Hepatocyte (in vitro differentiated cells): Measurements from ENCODE around the gene TBX15. TPM values are rescaled to one million over a fixed set of nuclear protein-coding genes. Genes with fewer than 3 reads are reported as not detected.

ENCODE experiments used
- DNase-seq: peaks from one replicate; pipeline ENCODE4 v3.0.0-alpha.2; 2016; ENCODE audit warnings: low spot score
- H2AFZ ChIP-seq: fragments of 200-600 bp; sonication (generic); 2 replicates; pipeline ENCODE4 v1.6.0; 2016; ENCODE audit warnings: antibody characterized with exemption, mild to moderate bottlenecking
- H3K27ac ChIP-seq: fragments of 200-600 bp; sonication (generic); 2 replicates; pipeline ENCODE4 v1.5.1; 2016; ENCODE audit warnings: mild to moderate bottlenecking
- H3K27me3 ChIP-seq: fragments of 200-600 bp; sonication (generic); 2 replicates; pipeline ENCODE4 v1.6.1; 2016
- H3K36me3 ChIP-seq: fragments of 200-600 bp; sonication (generic); replicated peaks from 2 replicates; pipeline ENCODE4 v1.5.1; 2016; ENCODE audit warnings: low read depth; ENCODE audit not compliant: insufficient read depth
- H3K4me1 ChIP-seq: fragments of 200-600 bp; sonication (generic); 2 replicates; pipeline ENCODE4 v1.5.1; 2016; ENCODE audit warnings: mild to moderate bottlenecking, moderate library complexity; ENCODE audit not compliant: insufficient read depth
- H3K4me2 ChIP-seq: fragments of 200-600 bp; sonication (generic); 2 replicates; pipeline ENCODE4 v1.6.0; 2016
- H3K4me3 ChIP-seq: fragments of 200-600 bp; sonication (generic); 2 replicates; pipeline ENCODE4 v1.5.1; 2016; ENCODE audit warnings: mild to moderate bottlenecking
- H3K79me2 ChIP-seq: fragments of 200-600 bp; sonication (generic); 2 replicates; pipeline ENCODE4 v1.6.0; 2017; ENCODE audit warnings: mild to moderate bottlenecking
- H3K9me2 ChIP-seq: fragments of 200-600 bp; sonication (generic); replicated peaks from 2 replicates; pipeline ENCODE4 v1.6.0; 2017; ENCODE audit warnings: mild to moderate bottlenecking; ENCODE audit not compliant: insufficient read depth
- H3K9me3 ChIP-seq: fragments of 200-600 bp; sonication (generic); 2 replicates; pipeline ENCODE4 v1.5.1; 2016; ENCODE audit warnings: low read depth, mild to moderate bottlenecking
- H4K20me1 ChIP-seq: fragments of 200-600 bp; sonication (generic); 2 replicates; pipeline ENCODE4 v1.6.0; 2016; ENCODE audit warnings: mild to moderate bottlenecking; ENCODE audit not compliant: insufficient read depth, poor library complexity, severe bottlenecking
- EZH2 ChIP-seq: fragments of 200-600 bp; sonication (generic); IDR thresholded peaks from 2 replicates; pipeline ENCODE4 v1.6.1; 2016; ENCODE audit warnings: antibody characterized with exemption, mild to moderate bottlenecking, borderline replicate concordance
- EZH2phosphoT487 ChIP-seq: fragments of 200-600 bp; sonication (generic); IDR thresholded peaks from one replicate; pipeline ENCODE4 v1.6.1; 2018; ENCODE audit warnings: antibody characterized with exemption, mild to moderate bottlenecking, low read depth, moderate library complexity; ENCODE audit not compliant: unreplicated experiment, severe bottlenecking
- WGBS: methylation state at CpG from one replicate; pipeline ENCODE4 v1.1.6; 2016; ENCODE audit warnings: low lambda C conversion rate; ENCODE audit errors: missing lambda C conversion rate; 5-methylcytosine and 5-hydroxymethylcytosine counted together
- polyA plus RNA-seq: library from polyadenylated mRNA; unstranded; fragments of >200 nt; fragmentation: Nextera tagmentation; extraction: Ambion mirVana; gene quantifications from 2 replicates; pipeline ENCODE4 v1.2.1, GENCODE V29; 2016
- total RNA-seq: library from RNA; depleted of rRNA; stranded (reverse); fragments of >200 nt; gene quantifications from 2 replicates; pipeline ENCODE4 v1.2.3, GENCODE V29; 2014
- TF ChIP-seq, protein P1 (sequence below): fragments of 200-600 bp; sonication (generic); IDR thresholded peaks from 2 replicates; pipeline ENCODE4 v1.5.1; 2016; ENCODE audit warnings: antibody characterized with exemption, mild to moderate bottlenecking; ENCODE audit not compliant: poor library complexity

TBX15 gene
- total and polyA plus RNA-seq, 2 experiments from 2014 or later, result 1.6 to 3.8 TPM

DNA sequence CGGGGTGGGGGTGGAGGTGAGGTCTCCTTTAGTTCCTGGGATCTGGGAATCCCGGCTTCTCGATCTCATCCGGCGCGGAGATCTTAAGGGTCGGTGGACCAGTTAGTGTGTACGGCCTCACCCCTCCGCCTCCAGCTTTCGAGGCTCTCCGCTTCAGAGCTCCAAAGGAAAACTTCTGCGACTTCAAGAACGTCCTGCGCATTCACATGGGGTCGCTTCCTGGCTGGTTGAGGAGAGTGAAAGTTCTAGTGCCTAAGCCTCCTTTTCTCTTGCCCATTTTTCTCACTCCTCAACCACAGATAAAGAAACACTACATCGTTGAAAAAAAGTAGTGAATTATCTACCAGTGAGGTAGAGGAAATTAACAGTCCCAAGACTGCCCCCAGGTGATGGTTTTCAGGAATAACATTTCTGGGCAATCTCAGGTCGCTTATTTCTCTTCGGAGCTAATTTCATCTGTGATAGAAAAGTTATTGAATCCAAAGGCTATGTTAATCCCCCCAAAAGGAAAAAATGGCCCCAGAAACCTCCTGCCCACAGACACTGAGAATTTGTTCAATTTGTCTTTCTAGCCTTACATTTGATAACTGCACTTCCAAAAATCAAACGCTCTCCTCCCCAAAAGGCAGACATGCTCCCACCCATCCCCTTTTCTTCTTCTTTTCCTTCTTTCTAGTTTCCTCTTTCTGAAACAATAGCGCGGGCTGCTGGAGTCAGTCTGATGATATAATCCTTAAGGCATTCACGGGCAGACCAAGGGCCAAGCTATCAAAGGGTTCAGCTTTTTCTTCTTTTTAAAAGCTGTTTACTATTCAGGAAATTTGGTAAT lies 20.6 kb upstream of the TBX15 start:
- Histone ChIP-seq H3K79me2 (no peaks in the 10 kb centered on the region), H3K4me1 (no peaks in the 10 kb centered on the region), H3K9me3 (no peaks in the 10 kb centered on the region), H2AFZ (no peak overlapping the region), H3K27me3 (peaks cover 63% of the 10 kb centered on the region), H3K27ac (no peak overlapping the region), H3K9me2 (no peaks in the 10 kb centered on the region), H3K4me2 (peak overlapping the region; percentile 70), H4K20me1 (no peaks in the 10 kb centered on the region), H3K4me3 (no peak overlapping the region), H3K36me3 (no peaks in the 10 kb centered on the region)
- TF ChIP-seq, protein P1, sequence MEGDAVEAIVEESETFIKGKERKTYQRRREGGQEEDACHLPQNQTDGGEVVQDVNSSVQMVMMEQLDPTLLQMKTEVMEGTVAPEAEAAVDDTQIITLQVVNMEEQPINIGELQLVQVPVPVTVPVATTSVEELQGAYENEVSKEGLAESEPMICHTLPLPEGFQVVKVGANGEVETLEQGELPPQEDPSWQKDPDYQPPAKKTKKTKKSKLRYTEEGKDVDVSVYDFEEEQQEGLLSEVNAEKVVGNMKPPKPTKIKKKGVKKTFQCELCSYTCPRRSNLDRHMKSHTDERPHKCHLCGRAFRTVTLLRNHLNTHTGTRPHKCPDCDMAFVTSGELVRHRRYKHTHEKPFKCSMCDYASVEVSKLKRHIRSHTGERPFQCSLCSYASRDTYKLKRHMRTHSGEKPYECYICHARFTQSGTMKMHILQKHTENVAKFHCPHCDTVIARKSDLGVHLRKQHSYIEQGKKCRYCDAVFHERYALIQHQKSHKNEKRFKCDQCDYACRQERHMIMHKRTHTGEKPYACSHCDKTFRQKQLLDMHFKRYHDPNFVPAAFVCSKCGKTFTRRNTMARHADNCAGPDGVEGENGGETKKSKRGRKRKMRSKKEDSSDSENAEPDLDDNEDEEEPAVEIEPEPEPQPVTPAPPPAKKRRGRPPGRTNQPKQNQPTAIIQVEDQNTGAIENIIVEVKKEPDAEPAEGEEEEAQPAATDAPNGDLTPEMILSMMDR, result peak; percentile 69
- TF ChIP-seq EZH2 (no peak), EZH2phosphoT487 (no peak)
- peak; percentile 61 for DNase-seq
- 32% methylated on average over 22 of the region's 22 CpGs for WGBS

DNA sequence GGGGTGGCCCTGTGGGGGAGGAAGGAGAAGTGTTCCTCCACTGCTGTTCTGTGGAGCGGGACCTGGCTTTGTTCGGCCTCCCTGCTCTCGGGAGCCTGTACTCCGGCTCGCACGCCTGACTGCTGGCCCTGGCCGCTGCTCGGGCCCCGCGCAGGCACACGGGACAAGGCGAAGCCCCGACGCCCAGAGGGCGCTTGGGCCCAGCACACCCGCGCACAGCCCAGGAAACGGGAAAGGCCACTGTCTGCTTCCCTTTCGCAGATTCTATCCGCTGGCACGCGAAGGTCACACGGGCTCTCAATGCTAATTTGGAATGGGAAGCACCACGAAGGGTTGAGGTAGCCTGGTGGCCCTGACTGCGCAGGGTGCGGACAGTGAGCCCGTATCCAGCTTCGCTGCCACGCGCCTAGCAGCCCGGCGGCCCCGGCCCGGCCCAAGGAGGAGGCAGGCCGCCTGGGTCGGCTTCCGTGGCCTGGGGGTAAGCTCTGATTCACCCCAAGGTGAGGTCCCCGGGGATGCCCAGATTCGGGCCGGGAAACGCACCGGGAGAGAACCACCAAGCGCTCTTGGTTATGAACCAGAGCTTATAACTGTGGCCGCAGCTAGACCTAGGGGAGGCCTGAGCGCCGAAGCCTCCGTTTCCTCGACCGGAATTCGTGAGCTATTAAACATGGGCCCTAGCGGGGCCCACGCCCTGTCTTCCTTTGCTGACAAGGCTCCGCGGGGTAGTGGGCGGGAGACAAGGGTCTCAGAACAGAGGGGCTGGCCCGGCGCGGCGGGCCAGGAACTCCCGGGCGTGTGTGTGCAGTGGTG lies 19.7 kb upstream of the TBX15 start:
- H3K9me2 ChIP-seq, result no peaks in the 10 kb centered on the region
- peaks cover 71% of the 10 kb centered on the region for H3K27me3 ChIP-seq
- H2AFZ ChIP-seq, result no peak overlapping the region
- H3K4me3 ChIP-seq, result no peak overlapping the region
- H3K27ac ChIP-seq, result no peak overlapping the region
- DNase-seq, result no peak
- no peaks in the 10 kb centered on the region for H3K36me3 ChIP-seq
- no peaks in the 10 kb centered on the region for H3K9me3 ChIP-seq
- no peaks in the 10 kb centered on the region for H3K4me1 ChIP-seq
- H4K20me1 ChIP-seq, result no peaks in the 10 kb centered on the region
- 52% methylated on average over 60 of the region's 61 CpGs for WGBS
- no peaks in the 10 kb centered on the region for H3K79me2 ChIP-seq
- peak overlapping the region; percentile 70 for H3K4me2 ChIP-seq
- TF ChIP-seq EZH2 (peak; percentile 74), EZH2phosphoT487 (no peak)
- TF ChIP-seq, protein P1, result no peak

DNA sequence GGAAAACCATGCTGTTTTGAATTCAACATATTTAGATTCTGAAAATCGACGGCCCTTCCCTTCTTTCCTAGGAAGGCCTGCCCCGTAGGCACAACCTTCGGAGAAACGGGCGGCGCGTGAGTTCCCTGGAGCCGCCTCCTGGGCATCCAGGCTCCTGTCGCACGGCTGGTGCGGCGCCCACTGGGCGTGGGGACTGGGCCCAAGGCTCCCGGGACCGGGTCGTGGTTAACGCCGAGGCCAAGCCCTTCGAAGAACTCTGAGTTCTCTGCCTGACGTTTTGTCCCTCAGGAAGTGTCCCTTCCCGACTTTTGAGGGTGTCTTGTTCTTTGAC lies 19.2 kb upstream of the TBX15 start:
- H3K27me3 ChIP-seq, result peaks cover 77% of the 10 kb centered on the region
- H3K4me1 ChIP-seq, result no peaks in the 10 kb centered on the region
- no peak overlapping the region for H2AFZ ChIP-seq
- H3K79me2 ChIP-seq, result no peaks in the 10 kb centered on the region
- DNase-seq, result no peak
- H3K4me2 ChIP-seq, result peak overlapping the region; percentile 70
- H4K20me1 ChIP-seq, result no peaks in the 10 kb centered on the region
- no peaks in the 10 kb centered on the region for H3K9me3 ChIP-seq
- H3K4me3 ChIP-seq, result no peak overlapping the region
- no peaks in the 10 kb centered on the region for H3K9me2 ChIP-seq
- TF ChIP-seq EZH2phosphoT487, result peak; percentile 15
- no peak for TF ChIP-seq EZH2
- TF ChIP-seq, protein P1, result no peak
- 45% methylated on average over 22 of the region's 22 CpGs for WGBS
- no peaks in the 10 kb centered on the region for H3K36me3 ChIP-seq
- no peak overlapping the region for H3K27ac ChIP-seq
